ENCODE results near the gene KASH5.

Gene KASH5, protein sequence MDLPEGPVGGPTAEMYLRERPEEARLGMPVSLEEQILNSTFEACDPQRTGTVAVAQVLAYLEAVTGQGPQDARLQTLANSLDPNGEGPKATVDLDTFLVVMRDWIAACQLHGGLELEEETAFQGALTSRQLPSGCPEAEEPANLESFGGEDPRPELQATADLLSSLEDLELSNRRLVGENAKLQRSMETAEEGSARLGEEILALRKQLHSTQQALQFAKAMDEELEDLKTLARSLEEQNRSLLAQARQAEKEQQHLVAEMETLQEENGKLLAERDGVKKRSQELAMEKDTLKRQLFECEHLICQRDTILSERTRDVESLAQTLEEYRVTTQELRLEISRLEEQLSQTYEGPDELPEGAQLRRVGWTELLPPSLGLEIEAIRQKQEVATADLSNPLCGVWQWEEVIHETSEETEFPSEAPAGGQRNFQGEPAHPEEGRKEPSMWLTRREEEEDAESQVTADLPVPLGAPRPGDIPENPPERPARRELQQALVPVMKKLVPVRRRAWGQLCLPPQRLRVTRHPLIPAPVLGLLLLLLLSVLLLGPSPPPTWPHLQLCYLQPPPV

DNA sequence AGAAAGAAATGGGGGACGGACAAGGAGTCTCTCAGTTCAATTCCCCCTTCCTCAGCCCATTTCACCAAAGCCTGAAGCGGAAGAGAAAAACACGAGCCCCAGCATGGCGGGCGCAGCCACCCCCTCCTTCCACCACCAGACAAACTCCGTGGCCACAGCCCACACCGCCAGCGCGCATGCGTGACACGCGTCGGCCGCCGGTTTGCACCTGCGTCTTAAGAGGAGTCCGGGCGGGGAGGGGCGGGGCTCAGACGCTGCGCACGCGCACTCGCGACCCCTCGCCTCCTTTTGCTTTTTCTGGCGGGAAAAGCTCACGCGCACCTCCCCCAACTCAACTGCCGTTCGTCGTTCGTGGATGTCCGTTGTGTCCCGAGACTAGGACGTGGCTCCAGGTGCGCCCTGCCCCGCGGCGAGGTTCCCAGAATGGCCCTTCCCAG lies at the start of gene KASH5:
Gene KASH5, plus strand, starts transcription at position 314 of the 437 bp plus-strand sequence. CDS start 2,635 bp downstream, outside the sequence.
- peak; percentile 56 for DNase-seq

DNA sequence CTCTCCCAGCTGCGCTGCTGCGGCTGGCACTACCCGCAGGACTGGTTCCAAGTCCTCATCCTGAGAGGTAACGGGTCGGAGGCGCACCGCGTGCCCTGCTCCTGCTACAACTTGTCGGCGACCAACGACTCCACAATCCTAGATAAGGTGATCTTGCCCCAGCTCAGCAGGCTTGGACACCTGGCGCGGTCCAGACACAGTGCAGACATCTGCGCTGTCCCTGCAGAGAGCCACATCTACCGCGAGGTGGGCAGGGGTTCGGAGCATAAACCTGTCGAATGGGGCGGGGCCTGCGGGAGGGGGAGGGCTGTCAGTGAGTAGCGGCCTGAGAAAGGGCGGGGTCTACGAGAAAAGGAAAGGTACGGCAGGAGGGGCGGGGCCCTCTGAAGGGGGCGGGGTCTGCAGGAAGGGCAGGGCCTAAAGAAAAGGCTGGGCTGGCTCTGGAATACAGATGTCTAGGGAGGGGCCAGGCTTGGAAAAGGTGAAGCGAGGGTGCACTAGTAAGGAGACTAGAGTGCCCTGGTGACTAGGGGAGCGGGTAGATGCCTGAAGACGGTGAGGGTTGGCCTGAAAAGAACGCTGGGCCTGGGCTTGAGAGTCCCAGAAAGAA lies 49.3 kb upstream of the KASH5 start:
- peak; percentile 36 for DNase-seq

GRCh38 chr19:49339301-49340068 lies 48.6 kb upstream of the KASH5 start:
- DNase-seq, result peak; percentile 26

DNA sequence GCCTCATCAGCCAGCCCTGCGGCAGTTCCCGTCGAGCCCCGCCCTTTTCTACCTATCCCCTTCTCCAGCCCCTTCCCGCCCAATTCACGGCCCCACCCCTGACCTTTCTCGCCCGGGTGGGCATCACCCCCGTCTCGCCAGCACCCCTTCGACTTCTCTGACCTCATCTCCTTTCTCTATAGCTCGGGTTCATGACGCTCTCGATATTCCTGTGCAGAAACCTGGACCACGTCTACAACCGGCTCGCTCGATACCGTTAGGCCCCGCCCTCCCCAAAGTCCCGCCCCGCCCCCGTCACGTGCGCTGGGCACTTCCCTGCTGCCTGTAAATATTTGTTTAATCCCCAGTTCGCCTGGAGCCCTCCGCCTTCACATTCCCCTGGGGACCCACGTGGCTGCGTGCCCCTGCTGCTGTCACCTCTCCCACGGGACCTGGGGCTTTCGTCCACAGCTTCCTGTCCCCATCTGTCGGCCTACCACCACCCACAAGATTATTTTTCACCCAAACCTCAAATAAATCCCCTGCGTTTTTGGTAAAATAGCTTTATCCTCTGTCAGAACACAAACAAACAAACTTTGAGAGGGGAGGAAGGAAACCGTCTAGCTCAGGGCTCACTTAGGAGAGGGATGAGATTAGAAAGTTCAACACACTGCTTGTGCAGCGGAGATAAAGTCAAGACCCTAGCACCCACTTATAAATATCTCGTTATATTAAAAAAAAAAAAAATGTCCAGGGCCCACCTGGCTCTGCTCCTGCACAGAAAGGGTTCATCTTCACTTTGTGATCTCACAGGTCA lies 47.8 kb upstream of the KASH5 start:
- DNase-seq, result peak; percentile 34

GRCh38 chr19:49340865-49341718 lies 47.0 kb upstream of the KASH5 start:
- no peak for DNase-seq

- DNase-seq, result no peak
Observed at GRCh38 chr19:49342291-49342721, 45.7 kb upstream of the KASH5 start.

GRCh38 chr19:49343123-49343522 lies 44.9 kb upstream of the KASH5 start:
- DNase-seq, result no peak

DNA sequence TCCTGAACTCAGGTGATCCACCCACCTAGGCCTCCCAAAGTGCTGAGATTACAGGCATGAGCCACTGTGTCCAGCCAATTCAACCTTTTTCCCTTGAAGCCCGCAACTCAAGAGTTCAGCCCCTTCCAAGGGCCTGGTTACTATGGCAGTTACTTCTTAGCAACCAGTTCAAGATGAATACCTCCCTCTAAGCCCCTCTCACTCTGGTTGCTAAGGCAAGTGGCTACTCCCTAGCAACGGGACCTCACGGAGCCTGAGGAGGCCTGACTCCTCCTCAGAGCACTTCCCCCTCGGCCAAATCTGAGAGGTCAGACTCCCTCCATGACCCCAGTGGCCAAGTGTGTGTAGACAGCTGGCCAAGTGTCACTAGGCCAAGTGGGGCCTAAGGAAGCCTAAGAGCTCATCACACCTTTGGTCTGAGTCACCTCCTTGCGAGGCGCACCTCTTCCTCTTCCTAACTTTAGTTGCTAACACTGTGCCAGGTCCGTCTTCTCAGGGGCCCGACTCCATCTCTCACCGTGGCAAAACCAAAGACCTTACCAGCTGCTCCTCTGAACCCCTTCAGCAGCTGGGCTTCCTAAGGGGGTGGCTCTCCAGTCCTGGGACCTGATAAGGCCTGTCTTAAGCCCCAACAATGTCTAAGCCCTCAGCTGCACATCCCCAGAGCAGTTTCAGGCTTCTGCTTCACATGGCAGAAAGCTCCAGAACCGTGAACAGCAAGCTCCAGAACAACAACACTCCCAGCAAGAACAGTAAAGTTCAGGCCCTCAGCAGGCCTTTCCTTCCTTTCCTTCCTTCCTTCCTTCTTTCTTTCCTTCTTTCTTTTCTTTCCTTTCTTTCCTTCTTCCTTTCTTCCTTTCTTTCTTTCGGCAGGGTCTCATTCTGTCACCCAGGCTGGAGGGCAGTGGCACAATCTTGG lies 43.3 kb upstream of the KASH5 start:
- no peak for DNase-seq

DNA sequence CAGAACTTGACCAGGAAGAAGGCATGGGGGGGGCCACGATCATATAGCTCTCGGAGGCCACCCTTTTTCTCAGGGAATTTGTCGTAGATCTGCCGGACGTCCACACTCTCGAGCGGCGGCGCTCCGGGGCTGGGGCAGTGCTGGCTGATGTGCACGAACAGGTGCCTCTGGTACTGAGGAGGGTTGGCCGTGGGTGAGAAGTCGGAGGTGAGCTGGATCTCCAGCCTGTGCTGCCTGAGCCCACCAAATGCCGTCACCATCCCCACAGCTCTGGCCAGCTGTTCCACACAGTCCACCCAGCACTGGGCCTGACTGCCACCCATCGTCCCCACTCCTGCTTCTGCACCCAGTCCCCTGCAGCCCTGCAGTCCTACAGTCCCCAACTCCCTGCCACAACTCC lies 40.9 kb upstream of the KASH5 start:
- no peak for DNase-seq

GRCh38 chr19:49347835-49348234 lies 40.2 kb upstream of the KASH5 start:
- DNase-seq, result no peak

DNA sequence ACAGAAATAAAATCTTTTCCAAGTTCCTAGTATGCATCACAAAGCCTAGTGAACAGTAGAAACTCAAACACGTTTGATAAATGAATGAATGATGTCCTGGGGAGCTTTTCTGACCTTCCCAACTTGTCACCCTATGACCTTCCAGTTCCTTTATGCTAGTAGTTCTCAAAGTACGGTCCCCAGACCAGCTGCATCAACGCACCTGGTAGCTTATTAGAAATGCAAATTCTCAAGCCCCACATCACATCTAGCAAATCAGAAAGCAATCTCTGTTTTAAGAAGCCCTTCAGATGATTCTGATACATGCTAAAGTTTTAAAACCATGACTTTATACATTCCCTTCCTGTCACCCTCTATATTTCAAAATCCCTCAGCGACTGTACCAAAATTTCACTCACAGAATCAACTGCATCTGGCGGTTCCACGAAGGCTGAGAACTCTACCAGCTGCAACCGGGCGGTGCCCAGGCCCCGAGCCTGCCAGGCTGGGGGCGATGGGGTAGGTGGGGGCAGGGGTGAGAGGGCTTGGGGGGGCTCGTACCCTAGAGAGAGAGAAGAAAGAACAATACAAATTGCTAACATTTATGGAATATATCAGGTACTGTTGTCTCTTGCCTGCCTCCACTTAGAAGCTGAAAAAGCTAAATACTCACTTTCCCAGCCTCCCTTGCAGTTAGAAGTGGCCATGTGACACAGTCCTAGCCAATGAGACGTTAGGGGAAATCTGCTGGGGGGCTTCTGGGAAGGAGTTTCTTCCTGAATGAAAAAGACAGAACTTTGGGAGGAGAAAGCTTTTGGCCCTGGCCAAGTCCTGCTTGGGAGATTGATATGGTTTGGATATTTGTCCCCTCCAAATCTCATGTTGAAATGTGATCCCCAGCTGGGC lies 39.5 kb upstream of the KASH5 start:
- no peak for DNase-seq

DNA sequence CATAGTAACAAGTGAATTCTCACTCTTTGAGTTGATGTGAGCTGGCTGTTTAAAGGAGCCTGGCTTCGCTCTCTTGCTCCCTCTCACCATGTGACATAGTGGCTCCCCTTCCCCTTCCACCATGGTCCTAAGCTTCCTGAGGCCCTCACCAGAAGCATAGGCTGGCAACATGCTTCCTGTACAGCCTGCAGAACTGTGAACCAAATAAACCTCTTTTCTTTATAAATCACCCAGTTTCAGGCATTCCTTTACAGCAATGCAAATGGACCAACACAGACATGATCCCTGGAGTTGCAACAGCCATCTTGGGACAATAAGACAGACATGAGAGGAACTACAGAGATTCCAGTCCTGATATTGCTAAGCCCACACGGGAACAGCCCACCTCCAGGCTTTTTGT lies 38.5 kb upstream of the KASH5 start:
- no peak for DNase-seq

DNA sequence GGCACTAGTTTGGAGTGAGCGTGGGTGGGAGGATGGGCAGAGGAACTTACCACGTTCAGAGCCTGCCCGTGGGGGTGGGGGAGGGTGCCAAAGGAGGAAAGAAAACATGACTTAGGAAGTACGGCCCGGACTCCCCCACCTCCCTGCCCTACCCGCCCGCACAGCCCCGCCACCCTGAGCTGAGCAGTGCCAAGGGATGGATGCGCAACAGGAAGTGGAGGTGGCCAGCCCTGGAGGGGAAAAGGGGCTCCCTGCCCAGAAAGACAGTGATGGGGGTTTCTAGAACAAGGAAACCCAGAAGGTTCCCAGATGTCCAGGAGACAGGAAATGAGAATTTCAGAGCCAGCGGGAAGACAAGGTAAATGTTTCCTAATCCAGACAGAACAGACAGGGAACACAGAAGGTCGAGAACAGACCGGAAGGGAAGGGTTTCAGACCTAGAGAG lies 32.1 kb upstream of the KASH5 start:
- DNase-seq, result no peak

DNA sequence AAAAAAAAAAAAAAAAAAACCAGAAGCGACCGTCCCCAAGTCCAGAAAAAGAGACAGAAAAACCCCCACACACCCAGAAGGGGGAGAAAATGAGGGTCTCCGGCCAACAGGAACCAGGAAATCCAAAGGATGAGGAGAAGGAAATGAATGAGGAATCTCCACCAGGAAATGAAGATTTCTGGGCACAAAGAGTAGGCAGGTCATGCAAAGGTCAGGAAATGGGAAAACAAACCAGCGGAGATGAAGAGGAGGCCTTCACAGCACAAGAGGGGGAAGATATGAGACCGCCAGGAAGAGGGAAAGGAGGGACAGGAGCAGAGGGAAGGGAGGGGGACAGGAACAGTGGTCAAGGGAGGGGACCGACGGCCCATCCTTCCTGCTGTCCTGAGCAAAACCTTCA lies 31.7 kb upstream of the KASH5 start:
- no peak for DNase-seq

GRCh38 chr19:49357186-49357585 lies 30.9 kb upstream of the KASH5 start:
- no peak for DNase-seq

GRCh38 chr19:49359851-49360820 lies 27.9 kb upstream of the KASH5 start:
- DNase-seq, result no peak

GRCh38 chr19:49361438-49362047 lies 26.5 kb upstream of the KASH5 start:
- no peak for DNase-seq

All from NCI-H146 (cell line).